GM21367 (cell line): ENCODE results near the gene APMAP.
A peak's percentile ranks its signal among the peaks of the same experiment; 100 is the strongest.
"Not testable (repeated sequence)": the region's sequence is repeated elsewhere in the genome, so short reads cannot be mapped to it uniquely, and the experiment has no call there.

ENCODE experiments used
- ATAC-seq: cut with Tn5 transposase; IDR thresholded peaks from one replicate; pipeline ENCODE4 v1.9.1; 2021; ENCODE audit not compliant: unreplicated experiment

Gene APMAP

GRCh38 chr20:25008388-25009217 lies 16.1 kb upstream of the APMAP start:
- ATAC-seq: no peak

GRCh38 chr20:25007491-25008305 lies 15.1 kb upstream of the APMAP start:
- no peak for ATAC-seq

- ATAC-seq: no peak
Measured at GRCh38 chr20:25006431-25007167, 14.0 kb upstream of the APMAP start.

GRCh38 chr20:25005661-25006060 lies 13.1 kb upstream of the APMAP start:
- no peak for ATAC-seq

DNA sequence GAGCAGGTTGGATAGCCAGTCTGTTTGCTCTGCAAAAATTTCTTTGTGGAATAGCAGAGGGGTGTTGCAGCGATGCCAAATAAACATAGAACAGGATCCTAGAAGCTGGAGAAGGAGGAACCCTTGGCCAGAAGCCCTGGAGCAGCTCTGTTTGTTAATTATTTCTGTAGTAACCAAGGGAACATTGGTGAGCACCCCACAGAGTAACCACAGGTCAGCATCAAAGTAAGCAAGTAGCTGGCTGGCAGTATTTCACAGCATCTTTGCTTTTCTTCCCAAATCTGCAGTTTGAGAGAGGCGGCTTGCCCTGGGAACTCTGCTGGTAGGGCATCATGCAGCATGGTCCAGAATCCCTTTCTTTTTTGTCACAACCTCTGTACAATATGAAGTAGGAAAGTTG lies 12.7 kb upstream of the APMAP start:
- no peak for ATAC-seq

DNA sequence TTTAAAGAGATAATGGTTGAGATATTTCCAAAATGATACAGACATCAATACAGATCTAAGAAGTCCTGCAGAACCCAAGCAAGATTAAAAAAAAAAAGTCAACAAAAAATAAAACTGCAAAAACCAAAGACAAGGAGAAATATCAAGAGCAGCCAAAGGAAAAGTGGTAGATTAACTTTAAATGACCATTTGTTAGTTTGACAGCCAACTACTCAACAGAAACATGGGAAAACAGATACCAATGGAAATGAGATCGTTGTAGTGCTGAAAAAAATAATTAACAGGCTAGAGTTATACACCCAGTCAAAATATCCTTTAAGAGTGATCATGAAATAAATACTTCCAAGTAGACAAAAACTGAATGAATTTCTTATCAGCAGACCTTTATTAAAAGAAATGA lies 10.5 kb upstream of the APMAP start:
- no peak for ATAC-seq

DNA sequence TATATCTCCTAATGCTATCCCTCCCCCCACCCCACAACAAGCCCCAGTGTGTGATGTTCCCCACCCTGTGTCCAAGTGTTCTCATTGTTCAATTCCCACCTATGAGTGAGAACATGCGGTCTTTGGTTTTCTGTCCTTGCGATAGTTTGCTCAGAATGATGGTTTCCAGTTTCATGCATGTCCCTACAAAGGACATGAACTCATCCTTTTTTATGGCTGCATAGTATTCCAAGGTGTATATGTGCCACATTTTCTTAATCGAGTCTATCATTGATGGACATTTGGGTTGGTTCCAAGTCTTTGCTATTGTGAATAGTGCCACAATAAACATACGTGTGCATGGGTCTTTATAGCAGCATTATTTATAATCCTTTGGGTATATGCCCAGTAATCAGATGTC lies 8.8 kb upstream of the APMAP start:
- not testable (repeated sequence) for ATAC-seq

DNA sequence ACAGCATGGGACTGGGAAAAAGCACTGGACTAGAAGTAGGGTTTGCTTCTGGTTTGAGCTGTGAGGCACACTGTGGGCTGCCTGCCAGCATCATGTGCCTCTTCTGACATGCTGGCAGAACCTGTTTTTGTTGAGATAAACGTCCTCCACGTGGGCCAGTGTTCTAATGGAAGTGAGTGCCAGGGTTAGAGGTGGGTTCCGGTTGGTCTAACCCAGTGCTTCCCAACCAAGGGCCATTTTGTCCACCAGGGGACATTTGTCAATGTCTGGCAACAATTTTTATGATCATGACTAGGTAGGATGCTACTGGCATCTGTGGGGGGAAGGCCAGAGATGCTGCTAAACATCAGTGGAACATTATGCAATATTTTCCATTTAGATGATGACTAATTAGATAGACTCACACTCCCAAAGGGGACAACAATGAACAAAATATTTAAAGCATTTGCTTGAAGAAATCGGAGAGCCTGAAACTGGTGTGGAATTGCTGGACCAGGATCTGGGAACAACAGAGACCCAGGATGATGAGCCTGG lies 7.8 kb upstream of the APMAP start:
- no peak for ATAC-seq

- ATAC-seq: no peak
Measured at GRCh38 chr20:24999568-24999967, 7.0 kb upstream of the APMAP start.

GRCh38 chr20:24998631-24999445 lies 6.3 kb upstream of the APMAP start:
- ATAC-seq: no peak

DNA sequence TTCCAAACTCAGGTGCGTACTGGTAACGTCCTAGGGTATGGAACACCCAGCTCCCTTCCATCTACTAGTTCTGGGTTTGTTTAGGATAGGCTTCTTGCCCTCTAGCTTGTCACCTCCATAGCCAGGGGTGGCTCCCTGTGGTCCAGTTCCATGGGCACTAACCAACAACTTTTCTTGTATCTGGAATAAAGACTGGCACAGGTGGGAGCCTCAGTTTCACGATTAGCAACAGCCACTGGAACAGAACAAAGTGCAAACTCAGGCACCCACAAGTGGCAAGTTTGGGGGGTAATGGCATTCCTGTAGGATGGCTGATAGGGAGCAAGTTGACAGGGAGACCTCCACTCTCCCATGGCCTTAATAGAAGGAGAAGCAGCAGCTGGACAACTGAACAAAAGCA lies 5.6 kb upstream of the APMAP start:
- no peak for ATAC-seq

GRCh38 chr20:24996449-24997377 lies 4.2 kb upstream of the APMAP start:
- ATAC-seq: no peak

GRCh38 chr20:24995741-24996448 lies 3.3 kb upstream of the APMAP start:
- no peak for ATAC-seq

DNA sequence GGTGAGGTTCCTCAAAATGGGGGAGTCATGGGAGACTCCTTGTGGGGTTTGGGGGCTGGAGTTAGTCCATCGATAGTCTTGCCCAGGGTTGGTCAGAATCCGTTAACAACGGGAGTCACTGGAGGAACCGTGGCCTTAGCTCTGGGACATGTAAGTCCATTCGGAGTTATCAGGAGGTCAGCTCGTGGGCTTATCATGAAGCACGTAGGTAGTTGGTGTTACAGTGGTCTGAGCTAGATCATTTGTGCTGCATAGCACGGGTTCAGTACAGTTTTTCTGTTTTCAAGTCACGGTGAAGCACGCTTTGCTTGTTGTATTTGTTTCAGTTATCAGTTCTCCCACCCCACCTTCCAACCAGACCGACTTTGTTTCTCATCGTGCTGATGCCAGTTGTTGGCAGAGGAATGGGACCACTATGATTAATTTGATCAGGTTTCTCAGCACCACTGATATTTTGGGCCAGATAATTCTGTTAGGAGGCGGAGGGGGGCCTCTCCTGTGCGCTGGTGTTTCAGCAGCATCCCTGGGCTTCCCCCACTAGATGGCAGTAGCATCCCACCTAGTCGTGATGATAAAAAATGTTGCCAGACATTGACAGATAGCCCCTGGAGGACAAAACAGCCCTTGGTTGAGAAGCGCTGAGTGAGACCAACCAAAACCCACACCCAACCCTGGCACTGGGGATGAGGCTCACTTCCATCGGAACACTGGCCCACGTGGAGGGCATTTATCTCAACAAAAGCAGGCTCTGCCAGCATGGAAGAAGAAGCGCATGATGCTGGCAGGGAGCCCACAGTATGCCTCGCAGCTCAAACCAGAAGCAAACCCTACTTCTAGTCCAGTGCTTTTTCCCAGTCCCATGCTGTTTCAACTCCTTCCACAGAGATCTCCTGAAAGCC lies 2.2 kb upstream of the APMAP start:
- no peak for ATAC-seq

DNA sequence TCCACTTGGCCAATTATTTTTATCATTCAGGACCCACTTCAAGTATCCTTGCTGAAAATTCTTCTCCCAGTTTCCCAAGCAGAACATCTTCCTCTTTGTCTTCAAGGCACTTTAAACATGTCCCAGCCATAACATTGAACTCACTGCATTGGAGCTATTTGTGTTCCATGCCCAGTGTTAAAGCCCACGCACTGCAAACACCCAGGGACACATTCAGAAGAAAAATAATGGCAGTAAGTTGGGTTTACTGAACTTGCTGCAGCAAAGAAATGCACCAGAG lies 1.6 kb upstream of the APMAP start:
- no peak for ATAC-seq

- ATAC-seq: no peak
Measured at GRCh38 chr20:24993337-24994185, 1.0 kb upstream of the APMAP start.

DNA sequence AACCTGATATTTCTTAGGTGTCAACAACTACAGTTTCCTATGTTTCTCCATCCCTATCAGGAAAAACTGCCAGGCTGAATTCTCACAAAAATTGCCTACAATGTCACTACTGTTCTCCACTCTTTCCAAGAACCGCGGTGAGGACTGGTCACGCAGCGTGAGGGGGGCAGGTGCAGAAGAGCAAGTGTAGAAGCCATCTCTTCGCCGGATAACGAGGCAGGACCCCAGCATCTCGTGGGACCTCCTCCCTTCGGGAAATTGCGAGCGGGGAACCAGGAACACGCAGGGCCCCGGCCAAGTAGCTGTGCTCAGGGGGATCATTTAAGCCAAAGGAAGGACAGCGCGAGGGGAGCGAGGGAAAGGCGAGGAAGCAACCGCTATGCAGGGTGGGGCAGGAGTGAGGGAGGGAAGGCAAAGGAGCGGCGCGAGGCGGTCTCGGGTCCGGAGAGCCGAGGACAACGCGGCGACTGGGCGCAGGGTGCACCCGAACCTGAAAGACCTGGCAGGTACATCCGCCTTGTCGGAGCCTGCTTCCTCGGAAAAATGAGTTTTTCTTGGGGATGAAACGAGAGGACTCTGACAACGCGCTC lies 559 bp downstream of the APMAP start:
- peak; percentile 10 for ATAC-seq
